Right lobe of liver (tissue), 4 donors: Measurements from ENCODE around the gene SPATA19.

ENCODE experiments used
- CTCF ChIP-seq, 4 donors: fragments of 200-600 bp in 3 of 4; fragments of 450-650 bp in 1 of 4; IDR thresholded peaks; one replicate each; pipeline versions ENCODE4 v1.5.1 to v1.8.0; 2016 to 2022; ENCODE audit warnings: antibody characterized with exemption in 4 of 4, mild to moderate bottlenecking in 2 of 4
- POLR2A ChIP-seq: fragments of 450-650 bp; IDR thresholded peaks from one replicate; pipeline ENCODE4 v1.6.1; 2017; ENCODE audit warnings: antibody characterized with exemption, mild to moderate bottlenecking
- donor health status: DM: no; HTN: no; CAD: no.
- donor health status: DM: no; HTN: no; CAD: no.
- donor health status: DM: no; HTN: yes; CAD: no.

DNA sequence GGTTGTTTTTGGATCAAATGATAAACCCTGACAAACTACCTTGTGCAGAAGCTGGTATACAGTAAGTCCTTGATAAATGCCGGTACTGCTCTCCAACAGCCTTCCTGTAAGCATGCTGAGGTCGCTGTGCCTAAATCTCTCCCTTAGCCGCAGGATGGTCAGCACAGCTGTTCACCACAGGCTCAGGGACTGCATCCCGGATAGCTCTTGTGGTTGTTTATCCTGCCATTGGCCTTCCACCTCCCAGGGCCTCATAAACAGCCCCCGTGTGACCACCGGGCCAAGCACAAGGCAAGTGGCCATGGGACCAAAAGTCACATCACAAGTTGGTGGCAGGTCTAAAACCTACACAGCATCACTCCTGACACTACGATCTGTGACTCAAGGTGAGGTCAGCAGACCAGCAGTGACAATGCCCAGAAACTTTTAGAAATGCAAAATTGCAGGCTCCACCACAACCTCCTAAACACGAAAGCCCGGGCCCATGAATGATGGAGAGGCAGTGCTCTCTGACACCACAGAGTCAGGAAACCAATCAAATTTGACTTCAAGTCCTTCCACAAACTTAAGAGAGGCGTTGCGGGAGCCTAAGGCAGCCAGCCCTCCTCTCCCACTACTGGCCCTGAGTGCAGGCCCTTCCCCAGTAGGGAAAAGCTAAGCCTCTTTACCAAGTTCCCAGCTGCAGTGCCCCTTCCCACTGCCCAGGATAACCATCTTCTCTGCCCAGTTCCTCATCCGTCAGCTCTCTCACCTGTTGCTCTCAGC, 3.9 kb downstream of the SPATA19 start:
- no peak for TF ChIP-seq CTCF (IDR thresholded peaks at IDR 0.05)
- no peak for TF ChIP-seq POLR2A
